Measurements from ENCODE around the gene COL4A1. TPM values are rescaled to one million over a fixed set of nuclear protein-coding genes. Genes with fewer than 3 reads are reported as not detected.

COL4A1 gene
- total RNA-seq, 2 donors from 2014 or later, result 80.4 to 253 TPM

DNA sequence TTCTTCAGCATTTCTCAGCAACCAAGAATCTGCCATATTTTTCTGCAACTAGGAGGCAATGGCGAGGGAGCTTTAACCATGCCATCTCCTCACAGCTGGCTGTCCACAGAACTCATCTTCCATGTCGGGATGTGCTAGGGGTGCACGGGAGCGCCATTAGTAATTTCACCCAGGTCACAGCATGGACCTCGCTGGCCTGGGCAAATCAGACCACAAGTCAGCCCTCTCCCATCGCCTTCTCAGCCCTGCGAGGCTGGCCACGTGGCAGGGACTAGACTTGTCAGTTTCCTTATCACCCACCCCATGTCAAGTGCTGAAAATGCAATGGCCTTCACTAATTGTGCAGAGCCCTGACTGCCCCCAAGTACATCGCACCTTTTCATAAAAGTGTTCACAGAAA lies 15.7 kb downstream of the COL4A1 start:
- WGBS, 2 donors, result 77 to 78% methylated on average over 9 of the region's 9 CpGs
- intact Hi-C loops (cut with DNase I), result no loop called here
- DNase-seq (no peak), ATAC-seq (no peak)
- Histone ChIP-seq H3K4me3 (no peak overlapping the region), H3K27ac (no peak overlapping the region), H3K9me3 (no peaks in the 10 kb centered on the region), H3K27me3 (no peaks in the 10 kb centered on the region), H3K36me3 (replicated peaks in 1 of 2; ENCODE audit: insufficient read depth in 1 of 2, low read depth in 2 of 2) (no peaks in the 10 kb centered on the region), H3K4me1 (peaks cover 7% of the 10 kb centered on the region)
- TF ChIP-seq POLR2A (IDR thresholded peaks at IDR 0.05), result no peak
- TF ChIP-seq, protein P1, sequence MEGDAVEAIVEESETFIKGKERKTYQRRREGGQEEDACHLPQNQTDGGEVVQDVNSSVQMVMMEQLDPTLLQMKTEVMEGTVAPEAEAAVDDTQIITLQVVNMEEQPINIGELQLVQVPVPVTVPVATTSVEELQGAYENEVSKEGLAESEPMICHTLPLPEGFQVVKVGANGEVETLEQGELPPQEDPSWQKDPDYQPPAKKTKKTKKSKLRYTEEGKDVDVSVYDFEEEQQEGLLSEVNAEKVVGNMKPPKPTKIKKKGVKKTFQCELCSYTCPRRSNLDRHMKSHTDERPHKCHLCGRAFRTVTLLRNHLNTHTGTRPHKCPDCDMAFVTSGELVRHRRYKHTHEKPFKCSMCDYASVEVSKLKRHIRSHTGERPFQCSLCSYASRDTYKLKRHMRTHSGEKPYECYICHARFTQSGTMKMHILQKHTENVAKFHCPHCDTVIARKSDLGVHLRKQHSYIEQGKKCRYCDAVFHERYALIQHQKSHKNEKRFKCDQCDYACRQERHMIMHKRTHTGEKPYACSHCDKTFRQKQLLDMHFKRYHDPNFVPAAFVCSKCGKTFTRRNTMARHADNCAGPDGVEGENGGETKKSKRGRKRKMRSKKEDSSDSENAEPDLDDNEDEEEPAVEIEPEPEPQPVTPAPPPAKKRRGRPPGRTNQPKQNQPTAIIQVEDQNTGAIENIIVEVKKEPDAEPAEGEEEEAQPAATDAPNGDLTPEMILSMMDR (IDR thresholded peaks at IDR 0.05), result no peak

DNA sequence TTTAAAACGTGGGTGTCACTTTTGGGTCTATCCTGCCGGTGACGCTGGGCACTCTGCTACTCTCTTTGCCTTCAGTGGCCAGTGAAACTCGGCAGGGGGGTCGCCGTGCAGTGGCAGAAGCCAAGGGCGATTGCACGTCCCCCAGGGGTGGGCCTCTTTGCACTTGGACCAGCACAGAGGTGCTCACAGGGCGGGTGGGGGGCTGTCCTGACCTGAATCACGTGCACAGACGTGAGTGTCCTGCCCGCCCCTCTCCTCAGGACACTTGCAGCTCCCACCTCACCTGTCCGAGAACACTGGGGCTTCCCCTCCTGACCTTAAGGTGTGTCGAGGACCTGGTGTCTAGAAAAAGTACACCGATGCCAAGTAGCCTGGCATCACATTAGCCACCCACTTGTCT lies 16.1 kb downstream of the COL4A1 start:
- peaks cover 11% of the 10 kb centered on the region for H3K4me1 ChIP-seq
- no peaks in the 10 kb centered on the region for H3K27me3 ChIP-seq
- no peaks in the 10 kb centered on the region for H3K9me3 ChIP-seq
- ATAC-seq (no peak), DNase-seq (no peak)
- 60 to 68% methylated on average over 13 to 15 of the region's 15 CpGs for WGBS, 2 donors
- H3K36me3 ChIP-seq (replicated peaks in 1 of 2; ENCODE audit: insufficient read depth in 1 of 2, low read depth in 2 of 2), result no peaks in the 10 kb centered on the region
- no peak overlapping the region for H3K4me3 ChIP-seq
- TF ChIP-seq POLR2A (IDR thresholded peaks at IDR 0.05), result no peak
- TF ChIP-seq, protein P1 (IDR thresholded peaks at IDR 0.05), result no peak
- intact Hi-C loops (cut with DNase I), result no loop called here
- no peak overlapping the region for H3K27ac ChIP-seq

DNA sequence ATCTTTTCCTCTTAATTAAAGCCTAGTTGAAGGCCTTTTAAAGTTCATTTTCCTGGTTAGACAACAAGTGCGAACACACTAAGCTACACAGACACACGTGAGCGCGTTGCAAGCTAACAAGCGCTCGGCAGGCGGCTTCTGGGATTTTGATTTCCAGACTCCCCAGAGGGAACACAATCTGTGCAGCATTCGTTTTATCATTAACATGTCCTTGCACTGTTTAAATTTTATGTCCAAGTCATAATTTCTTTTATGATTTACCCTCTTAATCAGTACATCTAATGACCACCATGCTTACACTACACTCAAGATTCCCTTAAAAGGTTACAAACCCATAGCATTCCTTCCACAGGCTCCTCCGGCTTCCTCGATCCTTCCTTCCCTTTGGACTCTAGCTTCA lies 16.8 kb downstream of the COL4A1 start:
- Histone ChIP-seq H3K36me3 (replicated peaks in 1 of 2; ENCODE audit: insufficient read depth in 1 of 2, low read depth in 2 of 2) (no peaks in the 10 kb centered on the region), H3K27ac (no peak overlapping the region), H3K27me3 (no peaks in the 10 kb centered on the region), H3K4me1 (peaks cover 18% of the 10 kb centered on the region), H3K4me3 (no peak overlapping the region), H3K9me3 (no peaks in the 10 kb centered on the region)
- intact Hi-C loops (cut with DNase I), result no loop called here
- ATAC-seq, result no peak
- DNase-seq, result no peak
- 68 to 81% methylated on average over 10 of the region's 10 CpGs for WGBS, 2 donors
- TF ChIP-seq POLR2A (IDR thresholded peaks at IDR 0.05), result no peak
- TF ChIP-seq, protein P1 (IDR thresholded peaks at IDR 0.05), result no peak

DNA sequence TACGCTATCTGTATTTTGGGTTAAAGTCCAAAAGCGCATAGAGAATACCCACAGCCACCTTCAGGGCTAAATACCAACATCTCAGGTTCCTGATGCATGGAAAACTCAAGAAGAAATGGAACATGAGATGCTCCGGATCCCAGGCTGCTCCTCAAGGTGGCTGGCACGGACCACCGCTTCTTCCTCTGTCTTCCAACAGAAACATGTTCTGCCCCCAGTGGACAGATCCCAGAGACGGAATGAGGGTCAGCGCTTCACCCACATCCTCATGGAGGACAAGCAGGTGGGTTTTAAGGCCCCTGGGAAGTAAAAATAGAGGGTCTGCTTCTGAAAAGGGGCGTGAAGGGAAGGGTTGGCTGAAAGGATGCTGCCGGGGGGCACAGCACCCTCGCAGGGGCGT lies 17.3 kb downstream of the COL4A1 start:
- Histone ChIP-seq H3K27me3 (no peaks in the 10 kb centered on the region), H3K4me1 (peaks cover 21% of the 10 kb centered on the region), H3K9me3 (no peaks in the 10 kb centered on the region), H3K27ac (no peak overlapping the region), H3K4me3 (no peak overlapping the region), H3K36me3 (replicated peaks in 1 of 2; ENCODE audit: insufficient read depth in 1 of 2, low read depth in 2 of 2) (no peaks in the 10 kb centered on the region)
- DNase-seq (no peak), ATAC-seq (no peak)
- intact Hi-C loops (cut with DNase I), result no loop called here
- no peak for TF ChIP-seq POLR2A (IDR thresholded peaks at IDR 0.05)
- TF ChIP-seq, protein P1 (IDR thresholded peaks at IDR 0.05), result no peak
- 71 to 88% methylated on average over 11 of the region's 11 CpGs for WGBS, 2 donors

DNA sequence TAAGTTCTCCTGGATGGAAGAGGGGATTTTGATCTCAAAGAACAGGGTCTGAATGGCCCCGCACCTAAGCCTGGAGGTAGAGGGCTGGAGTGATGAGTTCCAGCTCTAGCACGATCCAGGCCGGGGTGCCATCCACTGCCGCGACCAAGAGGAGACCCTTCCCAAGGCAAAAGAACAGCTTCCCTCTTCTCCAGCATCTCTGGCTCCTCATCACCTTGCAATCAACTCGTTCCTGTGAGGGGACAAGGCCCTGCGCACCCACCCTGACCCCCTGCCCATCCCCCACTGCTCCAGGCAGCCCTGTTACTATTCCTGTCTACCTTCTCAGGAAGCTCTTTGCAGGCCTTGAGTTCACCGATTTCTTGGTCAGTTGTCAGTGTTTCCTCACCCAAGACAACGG lies 17.8 kb downstream of the COL4A1 start:
- no peak overlapping the region for H3K27ac ChIP-seq
- peaks cover 26% of the 10 kb centered on the region for H3K4me1 ChIP-seq
- no peak for TF ChIP-seq POLR2A (IDR thresholded peaks at IDR 0.05)
- TF ChIP-seq, protein P1 (IDR thresholded peaks at IDR 0.05), result no peak
- 72 to 75% methylated on average over 9 of the region's 9 CpGs for WGBS, 2 donors
- intact Hi-C loops (cut with DNase I), result no loop called here
- H3K4me3 ChIP-seq, result no peak overlapping the region
- no peaks in the 10 kb centered on the region for H3K27me3 ChIP-seq
- ATAC-seq, result no peak
- DNase-seq, result no peak
- no peaks in the 10 kb centered on the region for H3K9me3 ChIP-seq
- H3K36me3 ChIP-seq (replicated peaks in 1 of 2; ENCODE audit: insufficient read depth in 1 of 2, low read depth in 2 of 2), result no peaks in the 10 kb centered on the region
